NB4 (cell line): ENCODE data around the gene CKAP4.

Experiments
- POLR2A ChIP-seq: IDR thresholded peaks from 2 replicates; pipeline ENCODE4 v1.6.1; 2011; ENCODE audit warnings: mild to moderate bottlenecking; ENCODE audit not compliant: insufficient read length; ENCODE audit errors: extremely low read depth
- TF ChIP-seq, protein P1 (sequence below): IDR thresholded peaks from one replicate; pipeline ENCODE4 v1.5.1; 2012; ENCODE audit warnings: low read depth, low read length
- TF ChIP-seq, protein P2 (sequence below): IDR thresholded peaks from 2 replicates; pipeline ENCODE4 v1.6.1; 2011; ENCODE audit warnings: low read depth, low read length

DNA sequence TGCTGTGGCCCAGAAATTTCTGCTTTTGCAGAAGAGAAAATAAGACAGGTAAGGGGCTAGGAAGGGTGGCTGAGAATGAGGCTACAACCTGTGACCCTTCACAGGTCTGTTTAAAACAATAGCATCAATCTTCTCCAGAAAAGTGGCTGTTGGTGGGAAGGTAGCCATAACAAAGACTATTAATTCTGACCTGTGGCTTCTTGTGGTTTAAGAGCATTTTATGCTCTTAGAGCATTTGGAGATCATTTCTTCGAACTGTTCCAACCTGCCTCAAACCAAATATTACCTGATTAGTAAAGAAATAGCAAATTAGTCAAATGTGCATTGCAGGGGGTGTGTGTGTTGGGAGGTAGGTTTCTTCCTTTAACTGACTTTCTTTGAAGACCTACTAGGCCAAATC lies 39.5 kb upstream of the CKAP4 start:
- TF ChIP-seq POLR2A: no peak
- TF ChIP-seq, protein P1, sequence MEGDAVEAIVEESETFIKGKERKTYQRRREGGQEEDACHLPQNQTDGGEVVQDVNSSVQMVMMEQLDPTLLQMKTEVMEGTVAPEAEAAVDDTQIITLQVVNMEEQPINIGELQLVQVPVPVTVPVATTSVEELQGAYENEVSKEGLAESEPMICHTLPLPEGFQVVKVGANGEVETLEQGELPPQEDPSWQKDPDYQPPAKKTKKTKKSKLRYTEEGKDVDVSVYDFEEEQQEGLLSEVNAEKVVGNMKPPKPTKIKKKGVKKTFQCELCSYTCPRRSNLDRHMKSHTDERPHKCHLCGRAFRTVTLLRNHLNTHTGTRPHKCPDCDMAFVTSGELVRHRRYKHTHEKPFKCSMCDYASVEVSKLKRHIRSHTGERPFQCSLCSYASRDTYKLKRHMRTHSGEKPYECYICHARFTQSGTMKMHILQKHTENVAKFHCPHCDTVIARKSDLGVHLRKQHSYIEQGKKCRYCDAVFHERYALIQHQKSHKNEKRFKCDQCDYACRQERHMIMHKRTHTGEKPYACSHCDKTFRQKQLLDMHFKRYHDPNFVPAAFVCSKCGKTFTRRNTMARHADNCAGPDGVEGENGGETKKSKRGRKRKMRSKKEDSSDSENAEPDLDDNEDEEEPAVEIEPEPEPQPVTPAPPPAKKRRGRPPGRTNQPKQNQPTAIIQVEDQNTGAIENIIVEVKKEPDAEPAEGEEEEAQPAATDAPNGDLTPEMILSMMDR: no peak
- TF ChIP-seq, protein P2, sequence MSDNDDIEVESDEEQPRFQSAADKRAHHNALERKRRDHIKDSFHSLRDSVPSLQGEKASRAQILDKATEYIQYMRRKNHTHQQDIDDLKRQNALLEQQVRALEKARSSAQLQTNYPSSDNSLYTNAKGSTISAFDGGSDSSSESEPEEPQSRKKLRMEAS: no peak
